Measurements from ENCODE around the gene FYCO1.

- TF ChIP-seq EZH2phosphoT487 (IDR thresholded peaks at IDR 0.05; ENCODE audit: insufficient read depth, low read depth) (no peak), EZH2 (IDR thresholded peaks at IDR 0.05; ENCODE audit: insufficient read depth, poor library complexity, severe bottlenecking) (no peak)
Observed at GRCh38 chr3:45952456-45952855, 43.2 kb downstream of the FYCO1 start.
